ENCODE results near the gene ST3GAL6. TPM values are rescaled to one million over a fixed set of nuclear protein-coding genes. Genes with fewer than 3 reads are reported as not detected.
A peak's percentile ranks its signal among the peaks of the same experiment; 100 is the strongest.

Gene ST3GAL6
- total and polyA plus RNA-seq, 2 donors (not counting 3 experiments of a cell fraction or from before 2014, with no cell fraction given), result 13.2 to 35.9 TPM

GRCh38 chr3:98779541-98780335 lies 16.6 kb downstream of the ST3GAL6 start:
- H2AFZ ChIP-seq (ENCODE audit: low read depth, low read length), result no peak overlapping the region
- peak overlapping the region; percentile 75 for H3K4me2 ChIP-seq (ENCODE audit: insufficient read depth, low read length)
- intact Hi-C loops (cut with micrococcal nuclease) (loop anchor here (1.0 kb wide), 3 partner anchors 10 to 45 kb away; no protein-coding TSS in a partner anchor), dilution Hi-C loops (cut with MboI; ENCODE audit: extremely low pct_ligation_motif_present, low sequenced_read_pairs) (no loop called here)
- H3K4me1 ChIP-seq (ENCODE audit: control insufficient read depth, extremely low read depth, insufficient read depth, low read length), result peaks cover 42% of the 10 kb centered on the region
- DNase-seq (ENCODE audit: low read depth, low spot score) (peak; percentile 97), FAIRE-seq (peak; percentile 84)
- no peaks in the 10 kb centered on the region for H3K27me3 ChIP-seq (ENCODE audit: control insufficient read depth in 2 of 2, insufficient read depth in 2 of 2, low read length in 2 of 2)
- BruUV-seq (replicated peaks), result TSS peak; percentile 82
- H3K79me2 ChIP-seq (ENCODE audit: control insufficient read depth, insufficient read depth, low read length), result no peaks in the 10 kb centered on the region
- no peak for TF ChIP-seq EZH2 (IDR thresholded peaks at IDR 0.05; ENCODE audit: borderline replicate concordance, low read depth, low read length, severe bottlenecking)
- TF ChIP-seq FOS (IDR thresholded peaks at IDR 0.05; ENCODE audit: borderline replicate concordance, insufficient read depth, low read length), result peak; percentile 76
- peak; percentile 88 for TF ChIP-seq GATA2 (IDR thresholded peaks at IDR 0.05; ENCODE audit: insufficient read depth, insufficient read length, low read depth, low read length)
- peak; percentile 87 for TF ChIP-seq JUN (IDR thresholded peaks at IDR 0.05; ENCODE audit: borderline replicate concordance, insufficient read depth, insufficient read length, low read depth)
- TF ChIP-seq MAX (IDR thresholded peaks at IDR 0.05; ENCODE audit: insufficient read depth, insufficient read length), result no peak
- no peak for TF ChIP-seq MYC (IDR thresholded peaks at IDR 0.05; ENCODE audit: low read depth, low read length)
- no peak for TF ChIP-seq POLR2AphosphoS5 (IDR thresholded peaks at IDR 0.05; ENCODE audit: insufficient read depth, low read depth, low read length)
- no peak for TF ChIP-seq CTCF (IDR thresholded peaks at IDR 0.05; ENCODE audit: extremely low read depth in 1 of 2, insufficient read depth in 1 of 2, low read depth in 1 of 2, low read length in 2 of 2)
- TF ChIP-seq POLR2A (IDR thresholded peaks at IDR 0.05; ENCODE audit: low read depth, low read length), result no peak
- peak overlapping the region; percentile 98 for H3K27ac ChIP-seq (ENCODE audit: insufficient read depth, low read depth, low read length)
- no peaks in the 10 kb centered on the region for H3K9me3 ChIP-seq (replicated peaks; ENCODE audit: control insufficient read depth, insufficient read depth, low read length)
- peak overlapping the region; percentile 89 for H3K9ac ChIP-seq (replicated peaks; ENCODE audit: extremely low read depth, insufficient read depth, low read length)
- no peaks in the 10 kb centered on the region for H4K20me1 ChIP-seq (replicated peaks; ENCODE audit: control insufficient read depth, extremely low read depth, insufficient read depth, low read length)
- ChIA-PET CTCF (interaction anchor here (1.0 to 4.2 kb wide), 12 partner anchors 9 to 214 kb away, joined by 3 to 35 read pairs (median 7); partner anchors contain the start of gene ST3GAL6), POLR2A (interaction anchor here (0.6 to 1.7 kb wide), 5 partner anchors 14 to 177 kb away, joined by 3 to 10 read pairs (median 5); no protein-coding TSS in a partner anchor)
- H3K36me3 ChIP-seq (ENCODE audit: control insufficient read depth in 2 of 2, extremely low read depth in 1 of 2, insufficient read depth in 2 of 2, low read length in 2 of 2), result peaks cover 0 to 6% of the 10 kb centered on the region in 2 experiments
- peak overlapping the region in 1 of 3 experiments; percentile 15 for H3K4me3 ChIP-seq (replicated peaks in 1 of 3; ENCODE audit: insufficient read depth in 1 of 3, low read depth in 1 of 3, low read length in 3 of 3)
- no peaks in the 10 kb centered on the region for H3K9me1 ChIP-seq (replicated peaks; ENCODE audit: control insufficient read depth, extremely low read depth, insufficient read depth, low read length)

Data from endothelial cell of umbilical vein (primary cell).